IPS DF 6.9 (cell line): ENCODE data around the gene PPP1R12B.
"Not testable (repeated sequence)": the region's sequence is repeated elsewhere in the genome, so short reads cannot be mapped to it uniquely, and the experiment has no call there.

Experiments used
- DNase-seq: peaks from one replicate; pipeline ENCODE4 v3.0.0-alpha.2; 2013; ENCODE audit warnings: low read depth, low spot score
- H3K27ac ChIP-seq: one replicate; pipeline ENCODE4 v1.5.1; 2013; ENCODE audit warnings: low read length, control low read depth
- H3K27me3 ChIP-seq: 2 replicates; pipeline ENCODE4 v1.6.1; 2013; ENCODE audit warnings: mild to moderate bottlenecking, low read length; ENCODE audit not compliant: control insufficient read depth, insufficient read depth
- H3K36me3 ChIP-seq: 2 replicates; pipeline ENCODE4 v1.6.1; 2013; ENCODE audit warnings: low read length; ENCODE audit not compliant: control insufficient read depth, insufficient read depth
- H3K4me1 ChIP-seq: 2 replicates; pipeline ENCODE4 v1.6.1; 2013; ENCODE audit warnings: low read length; ENCODE audit not compliant: control insufficient read depth, insufficient read depth
- H3K4me3 ChIP-seq: 2 replicates; pipeline ENCODE4 v1.5.1; 2013; ENCODE audit warnings: mild to moderate bottlenecking, low read length
- H3K9me3 ChIP-seq: 2 replicates; pipeline ENCODE4 v1.6.1; 2013; ENCODE audit warnings: low read length, inconsistent platforms; ENCODE audit not compliant: control insufficient read depth, insufficient read depth
- WGBS: extraction: QIAGEN DNeasy Blood & Tissue Kit; methylation state at CpG from one replicate; pipeline ENCODE4 v1.1.7; 2013; ENCODE audit warnings: mixed read lengths, missing lambda C conversion rate; ENCODE audit not compliant: insufficient read length, insufficient coverage; 5-methylcytosine and 5-hydroxymethylcytosine counted together

Gene PPP1R12B

DNA sequence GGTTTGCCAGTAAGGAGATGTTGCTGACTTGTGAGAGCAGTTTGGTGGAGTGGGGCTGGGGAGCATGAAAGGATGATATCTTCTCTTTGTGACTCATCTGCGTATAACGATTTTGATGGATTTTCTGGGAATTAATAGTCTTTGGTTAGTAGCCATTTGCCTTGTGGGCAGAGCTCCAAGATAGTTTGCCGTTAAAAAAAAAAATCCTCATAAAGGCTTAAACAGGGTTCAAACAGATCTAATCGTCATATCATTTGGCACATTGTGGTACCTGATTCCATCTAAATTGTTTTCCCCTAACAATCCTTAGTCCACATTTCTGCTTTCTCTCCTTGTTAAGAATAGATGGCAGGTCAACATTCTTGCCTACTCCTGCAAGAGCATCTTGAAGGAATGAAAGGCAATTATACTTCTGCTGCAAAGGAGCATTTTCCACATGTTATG lies 168.0 kb downstream of the PPP1R12B start:
- Histone ChIP-seq H3K4me3 (no peak overlapping the region), H3K27ac (no peak overlapping the region), H3K36me3 (no peaks in the 10 kb centered on the region), H3K4me1 (no peaks in the 10 kb centered on the region), H3K27me3 (no peaks in the 10 kb centered on the region), H3K9me3 (no peaks in the 10 kb centered on the region)
- no CpG with 5 or more reads among the region's 4 CpGs for WGBS
- no peak for DNase-seq

DNA sequence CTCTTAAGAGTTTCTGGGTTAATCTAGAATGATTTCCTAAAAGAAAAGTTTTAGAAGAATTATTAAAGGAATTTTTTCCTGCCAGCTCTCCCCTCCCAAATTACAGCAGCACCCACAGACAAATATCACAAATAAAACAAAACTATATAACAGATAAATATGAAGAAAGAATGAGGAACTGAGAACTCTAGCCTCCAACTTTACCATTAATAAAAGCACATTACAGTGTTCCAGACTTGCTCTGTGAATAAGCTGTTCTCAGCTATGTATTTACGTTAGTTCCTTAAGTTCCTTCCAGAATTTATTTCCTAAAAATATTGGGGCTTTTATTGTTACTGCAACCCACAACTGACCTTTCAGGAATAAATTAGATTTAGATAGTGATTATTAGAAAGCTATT lies 168.6 kb downstream of the PPP1R12B start:
- not testable (repeated sequence) for H3K4me1 ChIP-seq, H3K27ac ChIP-seq, H3K9me3 ChIP-seq, DNase-seq, H3K4me3 ChIP-seq, H3K27me3 ChIP-seq, H3K36me3 ChIP-seq
- no CpG with 5 or more reads among the region's 1 CpG for WGBS

DNA sequence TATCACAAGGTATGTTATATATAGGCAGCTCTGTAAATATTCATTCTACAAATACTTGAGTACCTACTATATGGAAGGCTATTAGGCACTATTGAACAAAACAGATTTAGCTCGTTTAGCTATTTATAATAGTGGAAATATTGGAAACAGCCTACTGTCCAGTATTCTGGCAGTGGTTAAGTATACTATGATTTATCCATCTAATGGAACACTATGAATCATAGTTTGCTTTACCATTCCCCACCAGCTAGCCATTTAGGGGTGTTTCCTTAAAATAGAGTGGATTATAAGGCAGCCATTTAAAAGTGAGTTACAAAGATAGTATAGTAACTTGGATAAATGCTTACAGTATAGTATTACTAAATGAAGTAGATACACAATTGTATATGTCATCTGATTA lies 169.7 kb downstream of the PPP1R12B start:
- WGBS, result no CpG with 5 or more reads among the region's 1 CpG

DNA sequence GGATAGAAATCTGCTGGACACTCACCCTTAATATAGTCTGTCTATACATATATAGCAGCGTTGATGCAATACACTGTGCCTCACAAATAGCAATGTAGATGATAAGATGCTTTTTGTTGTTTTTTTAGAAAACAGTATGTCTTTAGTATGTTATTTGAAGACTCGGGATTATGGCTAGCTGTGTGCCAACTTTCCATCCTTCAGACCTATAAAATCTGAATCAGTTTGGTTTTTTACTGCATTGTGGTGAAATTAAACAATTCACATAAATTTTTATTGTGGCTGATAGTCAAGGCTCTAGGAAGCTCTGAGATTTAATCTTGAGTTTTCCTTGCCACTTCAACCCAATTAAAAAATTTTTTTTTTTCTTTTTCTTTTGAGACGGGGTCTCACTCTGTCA lies 170.4 kb downstream of the PPP1R12B start:
- H3K9me3 ChIP-seq, H3K36me3 ChIP-seq, H3K27ac ChIP-seq, H3K4me1 ChIP-seq, H3K27me3 ChIP-seq, DNase-seq, H3K4me3 ChIP-seq: not testable (repeated sequence)
- WGBS, result no CpG with 5 or more reads among the region's 3 CpGs

More for the DNA sequence above, 169.7 kb downstream of the PPP1R12B start:
- not testable (repeated sequence) for H3K27me3 ChIP-seq, H3K27ac ChIP-seq, H3K4me1 ChIP-seq, H3K9me3 ChIP-seq, H3K4me3 ChIP-seq, DNase-seq, H3K36me3 ChIP-seq

DNA sequence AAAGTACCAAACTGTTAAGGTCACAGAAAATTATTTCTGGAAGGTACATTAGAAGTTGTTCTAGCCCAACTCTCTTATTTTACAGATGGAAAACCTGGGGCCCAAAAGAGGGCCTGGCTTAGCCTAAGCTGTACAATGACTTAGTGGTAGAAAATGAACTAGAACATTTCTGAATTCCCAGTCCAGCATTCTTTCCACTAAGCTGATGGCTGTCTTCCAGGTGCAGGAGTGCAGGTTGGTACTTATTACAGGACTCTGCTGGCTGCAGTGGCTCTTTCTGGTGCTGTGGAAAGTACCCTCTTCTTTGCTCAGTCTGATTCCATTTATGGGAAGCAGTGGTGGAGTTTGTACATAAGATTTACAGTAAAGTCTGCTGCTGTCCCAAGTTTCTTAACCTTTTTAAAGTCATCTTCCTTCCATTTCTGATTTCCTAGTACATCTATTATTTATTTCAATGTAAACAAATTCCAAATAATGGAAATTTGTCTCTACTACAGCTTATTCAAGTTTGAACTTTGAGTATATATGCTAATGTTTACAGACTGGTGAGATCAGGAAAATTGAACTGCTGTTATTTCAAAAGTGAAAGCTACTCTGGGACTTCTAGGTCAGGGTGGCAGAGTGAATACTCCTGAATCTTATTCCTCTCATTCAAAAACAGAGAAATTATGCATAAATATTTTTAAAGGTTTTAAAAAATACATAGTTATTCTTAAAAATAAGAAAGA lies 171.8 kb downstream of the PPP1R12B start:
- not testable (repeated sequence) for H3K36me3 ChIP-seq, DNase-seq, H3K9me3 ChIP-seq, H3K4me1 ChIP-seq, H3K27me3 ChIP-seq, H3K4me3 ChIP-seq, H3K27ac ChIP-seq

DNA sequence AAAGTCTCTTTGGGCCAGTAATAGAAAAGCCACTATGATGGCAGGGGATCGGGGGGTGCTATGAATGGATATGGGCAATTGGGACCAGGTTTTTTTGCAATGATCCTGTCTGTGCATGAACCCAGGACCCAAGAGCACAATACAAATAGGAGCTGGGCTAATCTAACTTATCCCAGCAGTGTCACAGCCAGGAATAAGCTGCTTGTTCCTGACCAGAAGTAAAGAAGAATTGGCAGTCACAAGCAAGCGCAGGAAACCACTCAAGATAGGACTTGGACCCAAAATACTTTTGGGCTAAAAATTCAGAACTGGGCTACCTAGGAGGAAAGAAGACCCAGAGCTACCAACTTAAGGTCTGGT lies 172.3 kb downstream of the PPP1R12B start:
- WGBS, result no CpG with 5 or more reads among the region's 2 CpGs
- not testable (repeated sequence) for H3K27me3 ChIP-seq, H3K27ac ChIP-seq, H3K36me3 ChIP-seq, H3K9me3 ChIP-seq, DNase-seq, H3K4me3 ChIP-seq, H3K4me1 ChIP-seq

DNA sequence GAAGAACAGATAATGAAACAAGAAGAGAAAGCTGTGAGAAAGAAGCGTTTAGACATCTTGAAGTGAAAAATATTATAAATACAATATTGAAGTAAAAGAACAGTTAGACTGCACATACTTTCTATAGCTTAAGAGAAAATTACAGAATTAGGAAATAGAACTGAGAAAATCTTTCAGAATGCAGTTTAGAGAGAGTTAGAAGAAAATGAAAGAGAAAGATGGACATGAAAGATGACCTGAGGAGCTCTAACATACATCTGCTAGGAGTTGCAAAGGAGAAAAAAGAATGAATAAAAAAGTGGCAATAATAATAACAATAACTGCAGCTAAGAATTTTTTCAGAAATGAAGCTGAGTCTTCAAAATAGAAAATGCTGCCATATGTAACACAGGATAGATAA lies 173.0 kb downstream of the PPP1R12B start:
- H3K36me3 ChIP-seq, H3K9me3 ChIP-seq, H3K4me1 ChIP-seq, DNase-seq, H3K4me3 ChIP-seq, H3K27ac ChIP-seq, H3K27me3 ChIP-seq: not testable (repeated sequence)
- no CpG with 5 or more reads among the region's 1 CpG for WGBS

DNA sequence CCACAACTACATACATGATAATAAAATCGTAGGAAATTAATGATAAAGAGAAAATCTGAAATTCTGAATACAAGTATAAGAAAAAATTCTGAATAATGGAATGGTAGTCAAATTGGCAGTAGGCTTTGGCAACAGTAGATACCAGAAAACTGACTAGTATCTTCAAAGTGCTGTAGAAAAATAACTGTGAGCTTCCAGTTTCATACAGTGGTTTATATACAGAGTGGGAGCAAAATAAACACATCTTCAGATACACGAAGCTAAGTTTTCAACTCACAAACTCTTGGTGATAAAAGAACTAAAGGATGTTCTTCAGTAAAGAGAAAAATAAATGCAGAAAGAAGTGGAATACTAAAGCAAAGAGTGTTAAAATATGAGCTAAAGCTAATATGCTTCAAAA lies 173.4 kb downstream of the PPP1R12B start:
- Histone ChIP-seq H3K4me1 (no peaks in the 10 kb centered on the region), H3K36me3 (no peaks in the 10 kb centered on the region), H3K27ac (no peak overlapping the region), H3K9me3 (no peaks in the 10 kb centered on the region), H3K27me3 (no peaks in the 10 kb centered on the region), H3K4me3 (no peak overlapping the region)
- no peak for DNase-seq
- WGBS, result no CpG with 5 or more reads among the region's 2 CpGs

DNA sequence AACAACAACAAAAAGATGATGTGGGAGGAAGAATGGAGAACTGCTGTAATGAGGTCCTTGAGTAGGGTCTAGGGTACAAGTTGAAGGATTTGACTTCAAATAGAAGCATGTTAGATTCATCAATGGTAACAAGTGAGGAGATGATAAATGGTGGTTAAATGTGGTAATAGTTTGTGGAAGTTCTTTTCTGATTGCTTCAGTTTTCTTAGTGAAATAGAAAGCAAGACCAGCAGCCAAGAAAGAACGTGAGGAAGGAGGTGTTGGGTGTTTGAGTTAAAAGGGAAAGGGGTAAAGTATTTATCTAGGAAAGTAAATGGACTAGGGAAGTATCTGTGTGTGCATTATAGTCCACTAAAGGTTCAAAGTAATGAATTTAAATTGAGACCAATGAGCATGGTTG lies 177.6 kb downstream of the PPP1R12B start:
- H3K4me3 ChIP-seq, DNase-seq, H3K9me3 ChIP-seq, H3K4me1 ChIP-seq, H3K27me3 ChIP-seq, H3K27ac ChIP-seq, H3K36me3 ChIP-seq: not testable (repeated sequence)
- WGBS, result no CpG with 5 or more reads among the region's 1 CpG

DNA sequence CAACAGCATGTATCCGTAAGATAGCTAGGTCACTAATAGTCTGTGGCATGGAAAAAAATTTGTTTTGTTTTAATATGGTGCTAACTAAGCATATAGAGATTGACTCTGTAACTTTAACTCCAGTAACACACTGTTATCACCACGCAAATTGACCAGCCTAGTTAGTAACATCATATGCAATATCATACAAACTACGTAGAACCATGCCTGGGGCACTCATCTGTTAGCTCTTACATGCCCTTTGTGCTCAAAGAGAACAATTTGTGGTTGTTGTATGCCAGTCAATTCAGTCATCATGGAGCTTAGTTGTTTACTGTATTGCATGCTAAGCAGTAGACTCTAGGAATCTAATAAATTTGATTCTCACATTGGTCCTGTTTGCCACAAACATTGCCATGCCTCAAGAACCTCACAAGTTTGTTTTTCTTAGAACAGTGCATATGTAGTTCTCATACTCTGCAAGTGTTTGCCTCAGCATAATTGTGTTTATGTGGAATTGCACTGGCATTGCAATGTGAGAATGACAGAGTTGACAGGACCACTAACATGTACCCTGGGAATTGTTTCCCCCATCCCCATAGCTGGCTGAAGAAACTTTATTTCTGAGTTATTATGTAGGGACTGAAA lies 179.7 kb downstream of the PPP1R12B start:
- not testable (repeated sequence) for H3K27me3 ChIP-seq, H3K4me1 ChIP-seq, H3K36me3 ChIP-seq, H3K9me3 ChIP-seq, DNase-seq, H3K4me3 ChIP-seq, H3K27ac ChIP-seq
- WGBS, result no CpG with 5 or more reads among the region's 3 CpGs

DNA sequence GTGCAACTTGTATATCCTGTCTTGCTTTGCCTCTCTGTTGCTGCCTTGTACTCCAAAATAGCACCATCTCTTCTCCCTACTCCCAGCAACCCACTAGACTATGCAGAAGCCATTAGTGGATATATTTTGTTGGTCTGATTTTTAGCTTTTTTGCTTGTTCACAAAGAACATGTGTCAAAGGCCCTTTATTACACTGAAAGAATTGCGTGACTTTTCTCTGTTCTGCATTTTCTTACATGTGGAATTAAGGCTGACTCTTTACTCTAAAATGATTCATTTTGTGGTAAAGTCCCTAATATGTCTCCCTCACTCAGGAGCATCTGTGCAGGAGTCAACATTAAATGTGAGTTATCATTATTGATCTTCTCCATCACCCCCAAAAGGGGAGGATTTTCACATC lies 182.2 kb downstream of the PPP1R12B start:
- no CpG with 5 or more reads among the region's 1 CpG for WGBS
- not testable (repeated sequence) for DNase-seq

More for the DNA sequence above, 182.2 kb downstream of the PPP1R12B start:
- not testable (repeated sequence) for H3K4me1 ChIP-seq, H3K36me3 ChIP-seq, H3K9me3 ChIP-seq, H3K27ac ChIP-seq, H3K4me3 ChIP-seq, H3K27me3 ChIP-seq
